HEK293 (cell line): ENCODE data around the gene TMEM98.

Source experiments
- CTCF ChIA-PET: fragments of 350-600 bp; formaldehyde crosslinking; extraction: SDS; loops from one replicate; lab custom pipeline; 2021; ENCODE audit warnings: antibody characterized with exemption; lab: Yijun Ruan, JAX
- POLR2A ChIA-PET: fragments of 300-600 bp; formaldehyde crosslinking; extraction: SDS; loops from one replicate; lab custom pipeline; 2020; ENCODE audit warnings: antibody characterized with exemption, inconsistent platforms; lab: Yijun Ruan, JAX
- H3K27ac ChIP-seq: fragments of 200-500 bp; sonication (Bioruptor generic); 2 replicates; pipeline ENCODE4 v1.5.1; 2014; ENCODE audit warnings: low read depth, low read length, control low read depth, inconsistent platforms; ENCODE audit errors: extremely low read depth
- H3K36me3 ChIP-seq, 2 experiments: fragments of 200-500 bp in 1 of 2; sonication (Bioruptor generic) in 1 of 2; 1 replicate in 1 of 2; 2 replicates in 1 of 2; pipeline ENCODE4 v1.5.1; 2014 to 2017; ENCODE audit warnings: inconsistent platforms in 2 of 2, low read length in 2 of 2; ENCODE audit not compliant: control insufficient read depth in 2 of 2, insufficient read depth in 1 of 2
- H3K4me1 ChIP-seq: fragments of 200-500 bp; sonication (Bioruptor generic); 2 replicates; pipeline ENCODE4 v1.5.1; 2014; ENCODE audit warnings: mild to moderate bottlenecking, low read length, inconsistent platforms; ENCODE audit not compliant: control insufficient read depth, insufficient read depth
- H3K4me3 ChIP-seq: 2 replicates; pipeline ENCODE4 v1.5.1; 2011; ENCODE audit warnings: low read depth, mild to moderate bottlenecking, control low read depth, low read length, moderate library complexity
- H3K9me3 ChIP-seq: fragments of 200-500 bp; sonication (Bioruptor generic); 2 replicates; pipeline ENCODE4 v1.5.1; 2014; ENCODE audit warnings: low read depth, low read length, inconsistent platforms; ENCODE audit not compliant: control insufficient read depth, insufficient read depth
- BCL11B ChIP-seq: fragments of 450-650 bp; formaldehyde crosslinking; IDR thresholded peaks from 2 replicates; pipeline ENCODE4 v1.5.1; 2016; ENCODE audit warnings: low read depth, missing biosample characterization, missing genetic modification characterization
- TRIM28 ChIP-seq: IDR thresholded peaks from 2 replicates; pipeline ENCODE4 v1.6.1; 2011; ENCODE audit warnings: low read length, control low read depth, borderline replicate concordance
- ZBTB21 ChIP-seq: fragments of 450-650 bp; formaldehyde crosslinking; IDR thresholded peaks from 2 replicates; pipeline ENCODE4 v1.5.1; 2017; ENCODE audit warnings: missing biosample characterization, missing genetic modification characterization
- ZNF114 ChIP-seq: fragments of 450-650 bp; formaldehyde crosslinking; IDR thresholded peaks from 2 replicates; pipeline ENCODE4 v1.5.0; 2017; ENCODE audit warnings: missing biosample characterization, missing genetic modification characterization
- ZNF157 ChIP-seq: fragments of 450-650 bp; formaldehyde crosslinking; IDR thresholded peaks from 2 replicates; pipeline ENCODE4 v1.5.1; 2016; ENCODE audit warnings: missing biosample characterization, missing genetic modification characterization
- ZNF175 ChIP-seq: fragments of 450-650 bp; formaldehyde crosslinking; IDR thresholded peaks from 2 replicates; pipeline ENCODE4 v1.5.1; 2016; ENCODE audit warnings: missing biosample characterization, missing genetic modification characterization
- ZNF202 ChIP-seq: fragments of 450-650 bp; formaldehyde crosslinking; IDR thresholded peaks from 2 replicates; pipeline ENCODE4 v1.5.1; 2016; ENCODE audit warnings: missing biosample characterization, missing genetic modification characterization, borderline replicate concordance
- ZNF292 ChIP-seq: fragments of 450-650 bp; formaldehyde crosslinking; IDR thresholded peaks from 2 replicates; pipeline ENCODE4 v1.5.1; 2016; ENCODE audit warnings: low read depth, missing biosample characterization, missing genetic modification characterization, borderline replicate concordance
- ZNF302 ChIP-seq: fragments of 450-650 bp; formaldehyde crosslinking; IDR thresholded peaks from 2 replicates; pipeline ENCODE4 v1.5.1; 2016; ENCODE audit warnings: missing biosample characterization, missing genetic modification characterization, low read depth
- ZNF529 ChIP-seq: fragments of 450-650 bp; formaldehyde crosslinking; IDR thresholded peaks from 2 replicates; pipeline ENCODE4 v1.5.1; 2017; ENCODE audit warnings: missing genetic modification characterization, missing biosample characterization; ENCODE audit not compliant: insufficient replicate concordance
- ZNF544 ChIP-seq: fragments of 450-650 bp; formaldehyde crosslinking; IDR thresholded peaks from 2 replicates; pipeline ENCODE4 v1.5.0; 2017; ENCODE audit warnings: missing biosample characterization, missing genetic modification characterization
- ZNF555 ChIP-seq: fragments of 450-650 bp; formaldehyde crosslinking; conservative IDR thresholded peaks from 2 replicates; pipeline ENCODE4 v1.5.1; 2017; ENCODE audit warnings: missing biosample characterization, mild to moderate bottlenecking, missing genetic modification characterization, inconsistent platforms
- ZNF768 ChIP-seq: fragments of 450-650 bp; formaldehyde crosslinking; IDR thresholded peaks from 2 replicates; pipeline ENCODE4 v1.5.1; 2018; ENCODE audit warnings: missing biosample characterization, mild to moderate bottlenecking, missing genetic modification characterization
- ZNF777 ChIP-seq: fragments of 450-650 bp; formaldehyde crosslinking; IDR thresholded peaks from 2 replicates; pipeline ENCODE4 v1.5.1; 2017; ENCODE audit warnings: missing biosample characterization, missing genetic modification characterization, borderline replicate concordance
- ZNF837 ChIP-seq: fragments of 450-650 bp; formaldehyde crosslinking; IDR thresholded peaks from 2 replicates; pipeline ENCODE4 v1.5.1; 2016; ENCODE audit warnings: missing biosample characterization, missing genetic modification characterization
- TF ChIP-seq, protein P1 (sequence below): fragments of 450-650 bp; formaldehyde crosslinking; IDR thresholded peaks from 2 replicates; pipeline ENCODE4 v1.5.1; 2017; ENCODE audit warnings: missing biosample characterization, missing genetic modification characterization
- TF ChIP-seq, protein P2 (sequence below): fragments of 450-650 bp; formaldehyde crosslinking; IDR thresholded peaks from 2 replicates; pipeline ENCODE4 v1.5.1; 2017; ENCODE audit warnings: missing biosample characterization, missing genetic modification characterization
- TF ChIP-seq, protein P3 (sequence below): fragments of 450-650 bp; formaldehyde crosslinking; IDR thresholded peaks from 2 replicates; pipeline ENCODE4 v1.5.1; 2016; ENCODE audit warnings: missing biosample characterization, missing genetic modification characterization
- TF ChIP-seq, protein P4 (sequence below): fragments of 450-650 bp; formaldehyde crosslinking; IDR thresholded peaks from 2 replicates; pipeline ENCODE4 v1.5.1; 2016; ENCODE audit warnings: missing biosample characterization, missing genetic modification characterization

Gene TMEM98

DNA sequence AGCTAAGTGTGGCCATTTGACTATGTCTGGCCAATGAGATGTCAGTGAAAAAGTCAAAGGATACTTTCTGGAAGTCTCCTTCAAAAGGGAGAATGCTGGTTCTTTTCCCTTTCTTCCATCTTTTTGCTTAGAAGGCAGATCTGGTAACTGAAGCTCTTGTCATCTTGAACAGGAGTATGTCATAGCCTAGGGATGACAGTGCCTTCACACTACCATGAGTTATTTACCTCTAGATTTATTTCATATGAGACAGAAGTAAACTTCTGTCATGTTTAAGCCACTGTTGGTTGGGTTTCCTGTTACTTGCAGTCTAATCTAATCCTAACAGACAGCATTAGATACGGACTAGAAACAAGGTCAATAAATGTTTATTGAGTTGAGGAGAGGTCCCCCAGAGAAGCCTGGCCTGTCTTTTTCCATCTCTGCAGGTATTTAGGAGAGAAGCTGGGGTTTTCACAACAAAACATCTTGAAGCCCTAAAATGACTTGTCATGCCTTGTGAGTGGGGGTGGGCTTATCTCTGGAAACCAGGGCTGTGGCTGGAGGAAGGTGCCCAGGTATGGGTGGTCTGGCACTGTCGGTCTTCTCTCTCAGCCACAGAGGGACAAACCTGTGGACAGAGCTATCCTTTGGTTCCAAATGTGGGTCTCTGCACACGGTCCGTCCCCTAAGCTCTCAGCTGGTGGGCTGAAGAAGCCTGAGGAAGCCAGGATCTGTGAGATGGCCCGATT, 28.5 kb downstream of the TMEM98 start:
- ChIA-PET CTCF (interaction anchor here (0.6 to 1.9 kb wide), 5 partner anchors 15 to 717 kb away, joined by 3 to 6 read pairs (median 4); no protein-coding TSS in a partner anchor), POLR2A (no interaction called here)
- no peak overlapping the region for H3K27ac ChIP-seq

DNA sequence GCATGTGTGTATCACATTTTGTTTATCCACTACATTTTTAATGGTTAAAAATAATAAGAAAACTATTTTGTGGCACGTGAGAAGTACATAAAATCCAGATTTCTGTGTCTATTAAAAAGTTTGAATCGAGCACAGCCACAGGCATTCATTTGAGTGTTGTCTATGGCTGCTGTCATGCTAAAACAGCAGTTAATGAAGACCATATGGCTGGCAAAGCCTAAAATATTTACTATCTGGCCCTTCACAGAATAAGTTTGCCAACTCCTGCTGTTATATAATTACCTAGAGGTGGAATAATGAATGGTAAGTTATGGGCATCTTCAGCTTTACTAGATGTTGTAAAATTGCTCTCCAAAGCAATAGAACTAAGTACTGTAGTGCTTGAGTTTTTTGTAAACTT, 30.5 kb downstream of the TMEM98 start:
- no peak overlapping the region for H3K4me3 ChIP-seq
- no peaks in the 10 kb centered on the region for H3K4me1 ChIP-seq
- POLR2A ChIA-PET = no interaction called here
- CTCF ChIA-PET = interaction anchor here (1.5 kb wide), 1 partner anchor 41 kb away, joined by 3 read pairs; no protein-coding TSS in a partner anchor
- H3K27ac ChIP-seq = no peak overlapping the region
- no peaks in the 10 kb centered on the region for H3K9me3 ChIP-seq
- no peak for TF ChIP-seq TRIM28
- TF ChIP-seq, protein P1, sequence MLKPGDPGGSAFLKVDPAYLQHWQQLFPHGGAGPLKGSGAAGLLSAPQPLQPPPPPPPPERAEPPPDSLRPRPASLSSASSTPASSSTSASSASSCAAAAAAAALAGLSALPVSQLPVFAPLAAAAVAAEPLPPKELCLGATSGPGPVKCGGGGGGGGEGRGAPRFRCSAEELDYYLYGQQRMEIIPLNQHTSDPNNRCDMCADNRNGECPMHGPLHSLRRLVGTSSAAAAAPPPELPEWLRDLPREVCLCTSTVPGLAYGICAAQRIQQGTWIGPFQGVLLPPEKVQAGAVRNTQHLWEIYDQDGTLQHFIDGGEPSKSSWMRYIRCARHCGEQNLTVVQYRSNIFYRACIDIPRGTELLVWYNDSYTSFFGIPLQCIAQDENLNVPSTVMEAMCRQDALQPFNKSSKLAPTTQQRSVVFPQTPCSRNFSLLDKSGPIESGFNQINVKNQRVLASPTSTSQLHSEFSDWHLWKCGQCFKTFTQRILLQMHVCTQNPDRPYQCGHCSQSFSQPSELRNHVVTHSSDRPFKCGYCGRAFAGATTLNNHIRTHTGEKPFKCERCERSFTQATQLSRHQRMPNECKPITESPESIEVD (tag by site-specific recombination) = peak; percentile 87
- no peaks in the 10 kb centered on the region for H3K36me3 ChIP-seq

More for the DNA sequence above, 28.5 kb downstream of the TMEM98 start:
- Histone ChIP-seq H3K36me3 (no peaks in the 10 kb centered on the region), H3K9me3 (no peaks in the 10 kb centered on the region), H3K4me3 (no peak overlapping the region), H3K4me1 (no peaks in the 10 kb centered on the region)
- TF ChIP-seq ZNF544 (tag by site-specific recombination) (no peak), ZNF837 (tag by site-specific recombination) (no peak), ZNF777 (tag by site-specific recombination) (no peak), ZNF529 (no peak), ZNF302 (tag by site-specific recombination) (no peak), BCL11B (tag by site-specific recombination) (no peak), ZNF555 (tag by site-specific recombination) (no peak), TRIM28 (no peak), ZNF768 (tag by site-specific recombination) (no peak), ZNF175 (tag by site-specific recombination) (no peak), ZNF114 (tag by site-specific recombination) (no peak), ZBTB21 (tag by site-specific recombination) (no peak), ZNF202 (tag by site-specific recombination) (no peak), ZNF292 (tag by site-specific recombination) (no peak), ZNF157 (tag by site-specific recombination) (no peak)
- TF ChIP-seq, protein P2, sequence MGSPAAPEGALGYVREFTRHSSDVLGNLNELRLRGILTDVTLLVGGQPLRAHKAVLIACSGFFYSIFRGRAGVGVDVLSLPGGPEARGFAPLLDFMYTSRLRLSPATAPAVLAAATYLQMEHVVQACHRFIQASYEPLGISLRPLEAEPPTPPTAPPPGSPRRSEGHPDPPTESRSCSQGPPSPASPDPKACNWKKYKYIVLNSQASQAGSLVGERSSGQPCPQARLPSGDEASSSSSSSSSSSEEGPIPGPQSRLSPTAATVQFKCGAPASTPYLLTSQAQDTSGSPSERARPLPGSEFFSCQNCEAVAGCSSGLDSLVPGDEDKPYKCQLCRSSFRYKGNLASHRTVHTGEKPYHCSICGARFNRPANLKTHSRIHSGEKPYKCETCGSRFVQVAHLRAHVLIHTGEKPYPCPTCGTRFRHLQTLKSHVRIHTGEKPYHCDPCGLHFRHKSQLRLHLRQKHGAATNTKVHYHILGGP (tag by site-specific recombination) = no peak
- TF ChIP-seq, protein P3, sequence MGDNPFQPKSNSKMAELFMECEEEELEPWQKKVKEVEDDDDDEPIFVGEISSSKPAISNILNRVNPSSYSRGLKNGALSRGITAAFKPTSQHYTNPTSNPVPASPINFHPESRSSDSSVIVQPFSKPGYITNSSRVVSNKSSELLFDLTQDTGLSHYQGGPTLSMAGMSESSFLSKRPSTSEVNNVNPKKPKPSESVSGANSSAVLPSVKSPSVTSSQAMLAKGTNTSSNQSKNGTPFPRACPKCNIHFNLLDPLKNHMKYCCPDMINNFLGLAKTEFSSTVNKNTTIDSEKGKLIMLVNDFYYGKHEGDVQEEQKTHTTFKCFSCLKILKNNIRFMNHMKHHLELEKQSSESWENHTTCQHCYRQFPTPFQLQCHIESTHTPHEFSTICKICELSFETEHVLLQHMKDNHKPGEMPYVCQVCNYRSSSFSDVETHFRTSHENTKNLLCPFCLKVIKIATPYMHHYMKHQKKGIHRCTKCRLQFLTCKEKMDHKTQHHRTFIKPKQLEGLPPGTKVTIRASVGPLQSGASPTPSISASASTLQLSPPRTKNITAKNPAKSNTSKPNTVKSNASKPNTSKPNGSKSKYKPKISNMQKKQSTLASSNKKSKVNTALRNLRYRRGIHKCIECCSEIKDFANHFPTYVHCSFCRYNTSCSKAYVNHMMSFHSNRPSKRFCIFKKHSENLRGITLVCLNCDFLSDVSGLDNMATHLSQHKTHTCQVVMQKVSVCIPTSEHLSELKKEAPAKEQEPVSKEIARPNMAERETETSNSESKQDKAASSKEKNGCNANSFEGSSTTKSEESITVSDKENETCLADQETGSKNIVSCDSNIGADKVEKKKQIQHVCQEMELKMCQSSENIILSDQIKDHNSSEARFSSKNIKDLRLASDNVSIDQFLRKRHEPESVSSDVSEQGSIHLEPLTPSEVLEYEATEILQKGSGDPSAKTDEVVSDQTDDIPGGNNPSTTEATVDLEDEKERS (tag by site-specific recombination) = no peak
- TF ChIP-seq, protein P4, sequence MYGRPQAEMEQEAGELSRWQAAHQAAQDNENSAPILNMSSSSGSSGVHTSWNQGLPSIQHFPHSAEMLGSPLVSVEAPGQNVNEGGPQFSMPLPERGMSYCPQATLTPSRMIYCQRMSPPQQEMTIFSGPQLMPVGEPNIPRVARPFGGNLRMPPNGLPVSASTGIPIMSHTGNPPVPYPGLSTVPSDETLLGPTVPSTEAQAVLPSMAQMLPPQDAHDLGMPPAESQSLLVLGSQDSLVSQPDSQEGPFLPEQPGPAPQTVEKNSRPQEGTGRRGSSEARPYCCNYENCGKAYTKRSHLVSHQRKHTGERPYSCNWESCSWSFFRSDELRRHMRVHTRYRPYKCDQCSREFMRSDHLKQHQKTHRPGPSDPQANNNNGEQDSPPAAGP = no peak
